Stomach (tissue), 9 donors: Measurements from ENCODE around the gene ADSS1. TPM values are rescaled to one million over a fixed set of nuclear protein-coding genes. Genes with fewer than 3 reads are reported as not detected.

Experiments
- DNase-seq, 2 donors: peaks; one replicate each; pipeline versions ENCODE4 v3.0.0 to v3.0.0-alpha.2; 2013 to 2019
- H3K27ac ChIP-seq, 5 donors: fragments of 200-600 bp in 4 of 5; sonication (generic) in 4 of 5; one replicate each; pipeline ENCODE4 v1.5.1; 2013 to 2019; ENCODE audit warnings: mild to moderate bottlenecking in 1 of 5, moderate library complexity in 1 of 5
- H3K27me3 ChIP-seq, 3 donors: fragments of 200-600 bp; sonication (generic); one replicate each; pipeline ENCODE4 v1.5.1; 2017 to 2019; ENCODE audit warnings: mixed run types in 1 of 3
- H3K36me3 ChIP-seq, 4 donors: fragments of 200-600 bp; sonication (generic); 1 replicate in 3 of 4; 2 replicates in 1 of 4; pipeline ENCODE4 v1.5.1; 2016 to 2019
- H3K4me1 ChIP-seq, 4 donors: fragments of 200-600 bp; sonication (generic); one replicate each; pipeline ENCODE4 v1.5.1; 2016 to 2019
- H3K4me3 ChIP-seq, 4 donors: fragments of 200-600 bp; sonication (generic) in 3 of 4; one replicate each; pipeline ENCODE4 v1.5.1; 2016 to 2019; ENCODE audit warnings: mild to moderate bottlenecking in 1 of 4
- H3K9me3 ChIP-seq, 4 donors: fragments of 200-600 bp; sonication (generic); one replicate each; pipeline ENCODE4 v1.5.1; 2016 to 2019
- CTCF ChIP-seq, 7 experiments: fragments of 450-650 bp in 4 of 7; fragments of 200-600 bp in 3 of 7; sonication (generic) in 3 of 7; IDR thresholded peaks; one replicate each; pipeline ENCODE4 v1.5.1; 2016 to 2019; ENCODE audit warnings: antibody characterized with exemption in 7 of 7, control low read depth in 2 of 7, mild to moderate bottlenecking in 1 of 7
- EP300 ChIP-seq: sonication (generic); formaldehyde crosslinking; IDR thresholded peaks from one replicate; pipeline ENCODE4 v1.6.1; 2017; ENCODE audit warnings: antibody characterized with exemption
- POLR2A ChIP-seq, 4 donors: fragments of 450-650 bp; IDR thresholded peaks; one replicate each; pipeline ENCODE4 v1.6.1; 2016; ENCODE audit warnings: antibody characterized with exemption in 4 of 4, control low read depth in 2 of 4, mild to moderate bottlenecking in 1 of 4, moderate library complexity in 1 of 4
- POLR2AphosphoS5 ChIP-seq, 3 donors: sonication (generic); formaldehyde crosslinking; IDR thresholded peaks; one replicate each; pipeline ENCODE4 v1.6.1; 2016; ENCODE audit warnings: antibody characterized with exemption in 3 of 3
- WGBS, 5 donors: extraction: QIAGEN DNeasy Blood & Tissue Kit in 3 of 5; methylation state at CpG; one replicate each; pipeline versions ENCODE4 v1.1.5 to v1.1.7; 2013 to 2018; 5-methylcytosine and 5-hydroxymethylcytosine counted together
- intact Hi-C: fragments of 100-400 bp; cut with DNase I; formaldehyde crosslinking; loops from one replicate; pipeline ENCODE4 v1.15.1; 2023; ENCODE audit warnings: low total_unique reads
- polyA plus RNA-seq, 3 donors: library from polyadenylated mRNA; stranded (reverse); fragments of 200-250 nt; gene quantifications; one replicate each; pipeline ENCODE4 v1.2.3, GENCODE V29; 2013
- total RNA-seq, 5 donors: library from RNA; depleted of rRNA; stranded (reverse); fragments of >200 nt; gene quantifications; one replicate each; pipeline versions ENCODE4 v1.1.0 to v1.2.3, GENCODE V29; 2014 to 2016
- donor health status: healthy with polysubstance abuse.
- donor health status: Bipolar disorder and iron deficiency.
- donor health status: healthy.

Gene ADSS1
- total and polyA plus RNA-seq, 8 donors: 7.0 to 59.4 (median 12.3) TPM; not detected in 1

- Histone ChIP-seq H3K4me3 (no peak overlapping the region), H3K4me1 (peaks cover 12 to 62% (median 53%) of the 10 kb centered on the region in 4 donors), H3K27ac (peak overlapping the region in 2 of 5 donors; percentile 23 to 50), H3K9me3 (no peaks in the 10 kb centered on the region), H3K36me3 (peaks cover 28 to 96% (median 78%) of the 10 kb centered on the region in 4 donors), H3K27me3 (no peaks in the 10 kb centered on the region)
- WGBS, 5 donors: 76 to 95% (median 83%) methylated on average over 7 to 16 of the region's 16 CpGs
- no peak for TF ChIP-seq EP300
- intact Hi-C loops: loop anchor here (10.0 kb wide), 1 partner anchor 48 kb away; no protein-coding TSS in a partner anchor
- peak in 1 of 2 donors; percentile 45 for DNase-seq
Measured at GRCh38 chr14:104776961-104777807, 53.2 kb downstream of the ADSS1 start.

- no peak for TF ChIP-seq POLR2A (IDR thresholded peaks at IDR 0.05)
- TF ChIP-seq POLR2AphosphoS5 (IDR thresholded peaks at IDR 0.05): no peak
- TF ChIP-seq EP300: no peak
- TF ChIP-seq CTCF (IDR thresholded peaks at IDR 0.05): no peak
- H3K9me3 ChIP-seq: no peaks in the 10 kb centered on the region
- H3K36me3 ChIP-seq: peaks cover 22 to 96% (median 78%) of the 10 kb centered on the region in 4 donors
- H3K4me1 ChIP-seq: peaks cover 9 to 58% (median 47%) of the 10 kb centered on the region in 4 donors
- DNase-seq: no peak
- no peak overlapping the region for H3K4me3 ChIP-seq
- no peaks in the 10 kb centered on the region for H3K27me3 ChIP-seq
- intact Hi-C loops: loop anchor here (10.0 kb wide), 1 partner anchor 47 kb away; no protein-coding TSS in a partner anchor
- WGBS, 5 donors: 64 to 82% (median 72%) methylated on average over 10 to 15 of the region's 15 CpGs
- H3K27ac ChIP-seq: peak overlapping the region in 2 of 5 donors; percentile 23 to 50
Measured at GRCh38 chr14:104777808-104778249, 53.8 kb downstream of the ADSS1 start.

- intact Hi-C loops: loop anchor here (10.0 kb wide), 1 partner anchor 46 kb away; no protein-coding TSS in a partner anchor
- Histone ChIP-seq H3K4me3 (no peak overlapping the region), H3K27ac (no peak overlapping the region), H3K9me3 (no peaks in the 10 kb centered on the region), H3K36me3 (peaks cover 17 to 95% (median 69%) of the 10 kb centered on the region in 4 donors), H3K4me1 (peaks cover 9 to 57% (median 44%) of the 10 kb centered on the region in 4 donors), H3K27me3 (no peaks in the 10 kb centered on the region)
- 83 to 92% (median 84%) methylated on average over 7 to 15 of the region's 15 CpGs for WGBS, 5 donors
- DNase-seq: no peak
- TF ChIP-seq POLR2A (IDR thresholded peaks at IDR 0.05): no peak
- no peak for TF ChIP-seq CTCF (IDR thresholded peaks at IDR 0.05)
- no peak for TF ChIP-seq EP300
- no peak for TF ChIP-seq POLR2AphosphoS5 (IDR thresholded peaks at IDR 0.05)
Measured at GRCh38 chr14:104778694-104779331, 54.8 kb downstream of the ADSS1 start.

GRCh38 chr14:104779776-104780512 lies 55.9 kb downstream of the ADSS1 start:
- WGBS, 5 donors: 89 to 91% (median 89%) methylated on average over 20 to 32 of the region's 32 CpGs
- H3K4me1 ChIP-seq: peaks cover 7 to 60% (median 44%) of the 10 kb centered on the region in 4 donors
- H3K4me3 ChIP-seq: no peak overlapping the region
- TF ChIP-seq POLR2A (IDR thresholded peaks at IDR 0.05): no peak
- TF ChIP-seq POLR2AphosphoS5 (IDR thresholded peaks at IDR 0.05): no peak
- TF ChIP-seq EP300: no peak
- no peak for TF ChIP-seq CTCF (IDR thresholded peaks at IDR 0.05)
- H3K27me3 ChIP-seq: no peaks in the 10 kb centered on the region
- intact Hi-C loops: loop anchor here (10.0 kb wide), 1 partner anchor 45 kb away; no protein-coding TSS in a partner anchor
- H3K9me3 ChIP-seq: no peaks in the 10 kb centered on the region
- H3K27ac ChIP-seq: no peak overlapping the region
- no peak for DNase-seq
- H3K36me3 ChIP-seq: peaks cover 17 to 84% (median 57%) of the 10 kb centered on the region in 4 donors
